Thoracic aorta (tissue), 2 donors: ENCODE results near the gene TSC2. TPM values are rescaled to one million over a fixed set of nuclear protein-coding genes. Genes with fewer than 3 reads are reported as not detected.

Source experiments
- ATAC-seq: fragments of 150-250 bp; one replicate; pipeline ENCODE4 v1.8.0; 2017; ENCODE audit warnings: low read depth; ENCODE audit not compliant: insufficient number of reproducible peaks, low FRiP score
- DNase-seq: peaks from one replicate; pipeline ENCODE4 v3.0.0-alpha.2; 2020; ENCODE audit warnings: low spot score
- H3K27ac ChIP-seq, 2 donors: fragments of 200-600 bp; sonication (generic); 1 replicate in 1 of 2; 2 replicates in 1 of 2; pipeline ENCODE4 v1.5.1; 2016; ENCODE audit warnings: mild to moderate bottlenecking in 2 of 2, moderate library complexity in 2 of 2
- H3K27me3 ChIP-seq: fragments of 200-600 bp; sonication (generic); replicated peaks from 2 replicates; pipeline ENCODE4 v1.6.0; 2016; ENCODE audit warnings: mild to moderate bottlenecking; ENCODE audit not compliant: insufficient read depth
- H3K36me3 ChIP-seq: fragments of 200-600 bp; sonication (generic); one replicate; pipeline ENCODE4 v1.5.1; 2016
- H3K4me1 ChIP-seq, 2 donors: fragments of 200-600 bp; sonication (generic); 1 replicate in 1 of 2; 2 replicates in 1 of 2; pipeline versions ENCODE4 v1.5.1 to v1.6.0; 2016; ENCODE audit warnings: low read depth in 2 of 2, mild to moderate bottlenecking in 1 of 2; ENCODE audit not compliant: control insufficient read depth in 1 of 2
- H3K4me3 ChIP-seq: fragments of 200-600 bp; sonication (generic); 2 replicates; pipeline ENCODE4 v1.5.1; 2016; ENCODE audit warnings: mild to moderate bottlenecking
- H3K9me3 ChIP-seq: fragments of 200-600 bp; sonication (generic); 2 replicates; pipeline ENCODE4 v1.5.1; 2016
- CTCF ChIP-seq: fragments of 200-600 bp; sonication (generic); IDR thresholded peaks from one replicate; pipeline ENCODE4 v1.5.1; 2019; ENCODE audit warnings: antibody characterized with exemption
- total RNA-seq, 2 donors: library from RNA; depleted of rRNA; stranded (reverse); fragments of >200 nt; gene quantifications; one replicate each; pipeline versions ENCODE4 v1.1.0 to v1.2.3, GENCODE V29; 2016

TSC2 gene
- total RNA-seq, 2 donors from 2014 or later = 112 to 123 TPM

GRCh38 chr16:2085669-2086068 lies 37.9 kb downstream of the TSC2 start:
- H3K36me3 ChIP-seq = peaks cover 27% of the 10 kb centered on the region
- ATAC-seq = no peak
- no peak overlapping the region for H3K27ac ChIP-seq

GRCh38 chr16:2086106-2086742 lies 38.4 kb downstream of the TSC2 start:
- Histone ChIP-seq H3K36me3 (peaks cover 30% of the 10 kb centered on the region), H3K4me1 (no peaks in the 10 kb centered on the region), H3K9me3 (no peaks in the 10 kb centered on the region), H3K27ac (peak overlapping the region in 1 of 2 donors; percentile 38), H3K4me3 (no peak overlapping the region), H3K27me3 (no peaks in the 10 kb centered on the region)
- ATAC-seq = no peak
- TF ChIP-seq CTCF = no peak
- no peak for DNase-seq

More at GRCh38 chr16:2085669-2086068, 37.9 kb downstream of the TSC2 start:
- Histone ChIP-seq H3K4me3 (no peak overlapping the region), H3K4me1 (no peaks in the 10 kb centered on the region), H3K27me3 (no peaks in the 10 kb centered on the region), H3K9me3 (no peaks in the 10 kb centered on the region)
- DNase-seq = no peak
- no peak for TF ChIP-seq CTCF

GRCh38 chr16:2086812-2087747 lies 39.3 kb downstream of the TSC2 start:
- no peak for TF ChIP-seq CTCF
- Histone ChIP-seq H3K4me3 (no peak overlapping the region), H3K36me3 (peaks cover 37% of the 10 kb centered on the region), H3K27ac (no peak overlapping the region), H3K27me3 (no peaks in the 10 kb centered on the region), H3K4me1 (no peaks in the 10 kb centered on the region), H3K9me3 (no peaks in the 10 kb centered on the region)
- ATAC-seq (no peak), DNase-seq (no peak)

- DNase-seq = no peak
- no peak for ATAC-seq
- no peaks in the 10 kb centered on the region for H3K9me3 ChIP-seq
- H3K4me1 ChIP-seq = no peaks in the 10 kb centered on the region
- H3K27ac ChIP-seq = no peak overlapping the region
- no peaks in the 10 kb centered on the region for H3K27me3 ChIP-seq
- no peak for TF ChIP-seq CTCF
- no peak overlapping the region for H3K4me3 ChIP-seq
- peaks cover 46% of the 10 kb centered on the region for H3K36me3 ChIP-seq
These were observed 40.2 kb downstream of the TSC2 start for GRCh38 chr16:2087748-2088631.
